ENCODE data around the gene NMT1.

GRCh38 chr17:45143094-45143670, 82.1 kb downstream of the NMT1 start:
- TF ChIP-seq, protein P1, sequence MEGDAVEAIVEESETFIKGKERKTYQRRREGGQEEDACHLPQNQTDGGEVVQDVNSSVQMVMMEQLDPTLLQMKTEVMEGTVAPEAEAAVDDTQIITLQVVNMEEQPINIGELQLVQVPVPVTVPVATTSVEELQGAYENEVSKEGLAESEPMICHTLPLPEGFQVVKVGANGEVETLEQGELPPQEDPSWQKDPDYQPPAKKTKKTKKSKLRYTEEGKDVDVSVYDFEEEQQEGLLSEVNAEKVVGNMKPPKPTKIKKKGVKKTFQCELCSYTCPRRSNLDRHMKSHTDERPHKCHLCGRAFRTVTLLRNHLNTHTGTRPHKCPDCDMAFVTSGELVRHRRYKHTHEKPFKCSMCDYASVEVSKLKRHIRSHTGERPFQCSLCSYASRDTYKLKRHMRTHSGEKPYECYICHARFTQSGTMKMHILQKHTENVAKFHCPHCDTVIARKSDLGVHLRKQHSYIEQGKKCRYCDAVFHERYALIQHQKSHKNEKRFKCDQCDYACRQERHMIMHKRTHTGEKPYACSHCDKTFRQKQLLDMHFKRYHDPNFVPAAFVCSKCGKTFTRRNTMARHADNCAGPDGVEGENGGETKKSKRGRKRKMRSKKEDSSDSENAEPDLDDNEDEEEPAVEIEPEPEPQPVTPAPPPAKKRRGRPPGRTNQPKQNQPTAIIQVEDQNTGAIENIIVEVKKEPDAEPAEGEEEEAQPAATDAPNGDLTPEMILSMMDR (conservative IDR thresholded peaks at IDR 0.05; ENCODE audit: low read depth, low read length), result no peak
- TF ChIP-seq EZH2phosphoT487 (IDR thresholded peaks at IDR 0.05; ENCODE audit: borderline replicate concordance, low read length), result no peak

All from PC-3 (cell line).